Stomach (tissue), 4 donors: ENCODE measurements around the gene KNOP1.
A peak's percentile ranks its signal among the peaks of the same experiment; 100 is the strongest.

Experiments used
- EP300 ChIP-seq: sonication (generic); formaldehyde crosslinking; IDR thresholded peaks from one replicate; pipeline ENCODE4 v1.6.1; 2017; ENCODE audit warnings: antibody characterized with exemption
- POLR2A ChIP-seq, 4 donors: fragments of 450-650 bp; IDR thresholded peaks; one replicate each; pipeline ENCODE4 v1.6.1; 2016; ENCODE audit warnings: antibody characterized with exemption in 4 of 4, control low read depth in 2 of 4, mild to moderate bottlenecking in 1 of 4, moderate library complexity in 1 of 4
- POLR2AphosphoS5 ChIP-seq, 3 donors: sonication (generic); formaldehyde crosslinking; IDR thresholded peaks; one replicate each; pipeline ENCODE4 v1.6.1; 2016; ENCODE audit warnings: antibody characterized with exemption in 3 of 3
- TF ChIP-seq, protein P1 (sequence below), 7 experiments: fragments of 450-650 bp in 4 of 7; fragments of 200-600 bp in 3 of 7; sonication (generic) in 3 of 7; IDR thresholded peaks; one replicate each; pipeline ENCODE4 v1.5.1; 2016 to 2019; ENCODE audit warnings: antibody characterized with exemption in 7 of 7, control low read depth in 2 of 7, mild to moderate bottlenecking in 1 of 7

DNA sequence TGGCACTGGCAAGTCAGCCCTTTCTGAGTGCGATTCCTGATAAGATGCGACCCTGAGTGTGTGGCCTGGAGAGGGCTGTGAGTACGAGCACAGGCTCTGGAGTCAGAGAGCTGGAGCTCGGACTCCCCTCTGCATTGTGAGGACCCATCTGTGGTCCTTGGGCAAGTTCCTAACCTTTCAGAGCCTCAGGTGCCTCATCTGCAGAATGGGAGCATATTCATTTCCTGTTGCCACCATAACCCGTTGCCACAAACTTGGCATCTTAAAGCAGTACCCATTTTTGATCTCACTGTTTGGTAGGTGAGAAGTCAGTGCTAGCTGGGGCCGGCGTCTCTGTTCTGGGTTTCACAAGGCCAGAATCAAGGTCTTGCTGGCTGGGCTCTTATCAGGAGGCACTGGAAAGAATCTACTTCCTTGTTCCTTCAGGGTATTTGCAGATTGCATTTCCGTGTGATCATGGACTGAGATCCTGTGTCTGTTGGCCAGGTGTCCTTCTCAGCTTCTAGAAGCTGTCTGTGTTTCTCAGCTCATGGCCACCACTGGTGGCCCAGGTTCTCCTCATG lies 20.2 kb downstream of the KNOP1 start:
- TF ChIP-seq, protein P1, sequence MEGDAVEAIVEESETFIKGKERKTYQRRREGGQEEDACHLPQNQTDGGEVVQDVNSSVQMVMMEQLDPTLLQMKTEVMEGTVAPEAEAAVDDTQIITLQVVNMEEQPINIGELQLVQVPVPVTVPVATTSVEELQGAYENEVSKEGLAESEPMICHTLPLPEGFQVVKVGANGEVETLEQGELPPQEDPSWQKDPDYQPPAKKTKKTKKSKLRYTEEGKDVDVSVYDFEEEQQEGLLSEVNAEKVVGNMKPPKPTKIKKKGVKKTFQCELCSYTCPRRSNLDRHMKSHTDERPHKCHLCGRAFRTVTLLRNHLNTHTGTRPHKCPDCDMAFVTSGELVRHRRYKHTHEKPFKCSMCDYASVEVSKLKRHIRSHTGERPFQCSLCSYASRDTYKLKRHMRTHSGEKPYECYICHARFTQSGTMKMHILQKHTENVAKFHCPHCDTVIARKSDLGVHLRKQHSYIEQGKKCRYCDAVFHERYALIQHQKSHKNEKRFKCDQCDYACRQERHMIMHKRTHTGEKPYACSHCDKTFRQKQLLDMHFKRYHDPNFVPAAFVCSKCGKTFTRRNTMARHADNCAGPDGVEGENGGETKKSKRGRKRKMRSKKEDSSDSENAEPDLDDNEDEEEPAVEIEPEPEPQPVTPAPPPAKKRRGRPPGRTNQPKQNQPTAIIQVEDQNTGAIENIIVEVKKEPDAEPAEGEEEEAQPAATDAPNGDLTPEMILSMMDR (IDR thresholded peaks at IDR 0.05): no peak
- no peak for TF ChIP-seq EP300
- TF ChIP-seq POLR2A (IDR thresholded peaks at IDR 0.05): no peak
- peak in 2 of 3 donors; percentile 71 to 80 for TF ChIP-seq POLR2AphosphoS5 (IDR thresholded peaks at IDR 0.05)
